Stimulated activated CD4-positive, alpha-beta T cell treated with anti-CD3 and anti-CD28 coated beads, Interleukin-4, amount 100 ng/mL, for 24 hours (primary cell): ENCODE data around the gene ACYP2.

Experiments used
- DNase-seq: peaks from one replicate; pipeline ENCODE4 v3.0.0-alpha.2; 2020

The ACYP2 gene

DNA sequence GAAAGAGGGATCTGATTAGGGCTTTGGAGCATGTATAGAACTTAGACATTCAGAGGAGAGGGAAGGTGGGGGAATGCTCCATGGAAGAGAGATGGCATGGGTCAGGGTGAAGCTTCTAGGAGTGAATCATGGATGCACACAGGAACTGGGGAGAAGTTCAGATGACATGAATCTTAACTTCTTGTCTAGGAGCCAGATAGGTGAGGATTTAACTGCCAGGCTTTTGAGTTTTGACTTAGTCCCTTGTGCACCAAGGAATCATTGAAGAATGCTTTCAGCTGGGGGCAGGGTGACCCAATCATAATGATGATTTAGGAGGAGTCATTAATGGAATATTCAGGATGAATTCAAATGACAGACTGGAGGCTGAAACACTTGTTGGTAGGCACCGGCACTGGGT is 48.7 kb downstream of the ACYP2 start:
- DNase-seq, result no peak

- no peak for DNase-seq
Measured at GRCh38 chr2:54166121-54166773, 50.8 kb downstream of the ACYP2 start.

- no peak for DNase-seq
Measured at GRCh38 chr2:54176577-54176976, 61.2 kb downstream of the ACYP2 start.

DNA sequence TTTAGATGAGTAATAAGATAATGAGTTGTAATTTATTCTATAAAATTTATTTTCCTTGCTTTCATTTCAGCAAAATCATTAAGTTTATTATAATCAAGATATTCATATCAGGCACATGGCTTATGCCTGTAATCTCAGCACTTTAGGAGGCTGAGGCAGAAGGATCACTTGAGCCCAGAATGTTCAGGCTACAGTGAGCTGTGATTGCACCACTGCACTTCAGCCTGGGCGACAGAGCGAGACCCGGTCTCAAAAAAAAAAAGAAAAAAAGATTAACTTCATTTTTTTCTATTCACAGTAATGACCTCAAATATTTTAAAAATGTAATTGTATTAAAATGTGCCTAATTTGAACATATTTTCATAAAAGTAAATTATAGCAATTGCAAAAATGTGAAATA is 67.9 kb downstream of the ACYP2 start:
- no peak for DNase-seq

DNA sequence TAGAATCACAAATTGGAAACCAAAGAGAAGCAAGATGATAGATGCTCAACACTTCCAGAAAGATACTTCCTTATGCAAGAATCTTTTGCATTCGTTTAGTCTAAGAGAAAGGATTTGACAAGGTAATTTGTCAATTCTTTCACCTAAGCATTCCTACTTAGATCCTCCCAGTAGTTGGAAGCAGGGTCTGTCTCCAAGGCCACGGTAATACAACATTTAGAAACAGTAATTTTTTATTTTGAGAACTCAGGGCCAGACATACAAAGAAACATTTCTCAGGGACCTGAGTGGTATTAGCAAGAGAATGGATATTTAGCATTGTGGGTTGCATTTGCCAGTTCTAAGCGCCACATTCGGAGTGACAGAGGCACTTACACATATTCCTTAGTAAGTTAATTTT is 68.6 kb downstream of the ACYP2 start:
- no peak for DNase-seq

GRCh38 chr2:54185105-54185504 is 69.7 kb downstream of the ACYP2 start:
- DNase-seq, result no peak

GRCh38 chr2:54187331-54187730 is 71.9 kb downstream of the ACYP2 start:
- DNase-seq, result no peak

GRCh38 chr2:54189539-54189938 is 74.1 kb downstream of the ACYP2 start:
- DNase-seq, result no peak

GRCh38 chr2:54191361-54192135 is 76.1 kb downstream of the ACYP2 start:
- no peak for DNase-seq

DNA sequence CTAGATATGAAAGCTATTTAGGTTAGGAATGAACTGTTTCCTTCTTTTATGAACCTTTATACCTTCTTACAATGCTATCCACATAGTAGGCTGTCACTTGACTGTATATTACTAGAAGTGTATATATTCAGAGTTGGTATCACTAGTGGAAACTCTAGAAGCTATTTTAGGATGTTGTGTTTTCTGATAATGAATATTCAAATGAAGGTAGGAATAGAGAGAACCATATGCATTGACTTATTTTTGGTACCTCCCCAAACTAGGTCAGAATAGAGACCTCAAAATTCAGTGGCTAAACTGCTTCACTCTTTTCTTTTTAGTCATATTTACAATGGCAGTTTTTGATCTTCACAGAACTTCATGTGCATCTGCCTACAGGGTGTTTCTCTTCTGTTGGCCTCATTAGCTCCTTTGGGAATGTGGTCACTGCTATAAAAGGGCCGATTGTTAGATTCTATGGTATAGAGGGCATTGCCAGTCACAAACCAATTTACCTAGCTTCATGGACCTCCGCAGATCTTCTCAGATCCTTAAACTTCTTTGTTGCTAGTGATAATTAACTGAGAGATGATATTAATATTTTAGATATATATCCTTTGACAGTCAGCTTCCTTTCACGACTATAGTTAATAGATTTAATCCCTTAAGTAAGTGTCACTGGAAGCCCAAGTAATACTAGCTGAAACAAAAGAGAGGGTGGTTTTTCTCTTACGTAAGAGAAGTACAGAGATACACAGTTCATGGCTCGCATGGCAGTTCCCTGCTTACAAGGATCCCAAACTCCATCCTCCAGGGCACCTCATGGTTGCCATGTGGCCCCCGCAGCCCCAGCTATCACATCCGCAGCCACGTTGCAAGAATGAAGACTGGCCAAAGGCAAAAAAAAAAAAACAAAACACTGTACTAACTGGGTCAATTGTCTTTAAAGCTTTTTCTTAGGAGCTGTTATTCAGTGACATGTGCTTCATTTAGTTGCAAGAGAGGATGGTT is 79.6 kb downstream of the ACYP2 start:
- DNase-seq, result no peak

DNA sequence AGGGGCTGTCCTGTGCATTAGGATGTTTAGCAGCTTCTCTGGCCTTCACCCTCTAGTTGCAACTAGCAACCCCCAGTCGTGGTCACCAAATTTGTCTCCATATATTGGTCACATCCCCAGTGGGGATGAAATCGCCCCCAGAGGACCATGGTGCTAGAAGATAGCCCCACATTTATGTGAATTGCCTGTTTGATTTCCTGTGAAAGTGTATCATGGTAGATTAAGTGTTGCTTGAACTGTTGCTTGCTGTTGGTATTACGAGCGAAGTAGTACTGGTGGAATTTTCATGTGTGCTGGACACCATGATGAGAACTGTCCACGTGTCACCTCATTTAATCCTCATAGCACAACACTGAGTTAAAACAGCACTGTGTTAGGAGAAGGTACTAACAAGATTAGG is 81.2 kb downstream of the ACYP2 start:
- DNase-seq, result no peak

GRCh38 chr2:54204476-54204875 is 89.1 kb downstream of the ACYP2 start:
- DNase-seq, result no peak

DNA sequence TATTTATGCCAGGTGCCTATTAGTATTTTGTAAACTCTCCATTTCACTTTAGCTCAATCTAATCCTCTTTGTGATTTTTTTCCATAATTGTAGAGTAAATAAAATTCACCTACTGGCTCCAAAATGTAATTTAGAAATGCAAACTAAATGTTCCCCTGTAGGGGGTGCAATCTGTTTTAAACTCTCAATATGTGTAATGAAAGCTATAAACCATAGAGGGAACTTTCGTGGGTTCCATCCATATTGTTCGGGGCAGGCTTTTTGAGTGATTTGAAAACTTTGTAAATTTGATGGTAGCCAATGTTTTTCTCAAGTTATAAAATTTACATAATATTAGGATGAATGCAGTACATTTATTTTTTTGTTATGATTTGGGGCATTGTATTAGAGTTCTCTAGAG is 91.2 kb downstream of the ACYP2 start:
- no peak for DNase-seq

- no peak for DNase-seq
Measured at GRCh38 chr2:54207666-54208195, 92.3 kb downstream of the ACYP2 start.

DNA sequence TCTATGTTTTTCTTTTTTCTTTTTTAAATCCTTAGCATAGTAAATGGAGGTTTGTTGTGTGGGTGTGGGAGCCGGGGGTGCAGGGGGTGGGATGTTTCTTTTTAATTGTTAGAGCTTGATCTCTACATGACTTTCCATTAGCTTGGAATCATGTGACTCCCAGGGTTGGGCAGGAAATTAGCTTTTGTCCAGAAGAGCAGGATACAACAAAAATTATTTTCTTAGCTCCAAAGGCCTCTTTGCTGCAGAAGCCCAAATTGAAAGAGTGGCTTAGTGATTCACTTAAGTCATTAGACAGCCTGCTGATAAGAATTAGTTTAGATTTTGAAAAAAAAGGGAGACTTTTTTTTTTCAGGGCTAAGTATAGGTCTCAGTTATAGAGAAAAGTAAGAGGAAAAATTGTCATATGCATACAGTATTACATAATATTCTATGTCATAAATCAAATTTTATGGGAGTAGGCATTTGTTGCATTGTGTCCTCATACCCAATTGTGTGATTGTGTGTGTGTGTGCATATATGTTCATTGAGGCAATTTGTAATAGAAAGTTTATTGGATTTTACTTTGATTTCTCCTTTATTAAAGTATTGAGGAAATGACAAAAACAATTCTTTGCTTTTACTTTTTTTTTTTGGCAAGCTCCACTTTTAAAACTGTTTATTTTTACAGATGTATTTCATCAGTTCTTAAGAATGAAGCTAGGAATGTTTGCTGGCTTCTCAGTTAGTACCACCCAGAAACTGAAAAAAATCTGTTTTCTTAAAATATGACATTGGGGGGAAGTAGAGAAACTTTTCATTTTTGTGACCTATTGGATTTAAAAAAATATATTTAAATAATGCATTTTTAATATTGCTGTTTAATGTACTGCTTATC is 93.2 kb downstream of the ACYP2 start:
- DNase-seq, result no peak

DNA sequence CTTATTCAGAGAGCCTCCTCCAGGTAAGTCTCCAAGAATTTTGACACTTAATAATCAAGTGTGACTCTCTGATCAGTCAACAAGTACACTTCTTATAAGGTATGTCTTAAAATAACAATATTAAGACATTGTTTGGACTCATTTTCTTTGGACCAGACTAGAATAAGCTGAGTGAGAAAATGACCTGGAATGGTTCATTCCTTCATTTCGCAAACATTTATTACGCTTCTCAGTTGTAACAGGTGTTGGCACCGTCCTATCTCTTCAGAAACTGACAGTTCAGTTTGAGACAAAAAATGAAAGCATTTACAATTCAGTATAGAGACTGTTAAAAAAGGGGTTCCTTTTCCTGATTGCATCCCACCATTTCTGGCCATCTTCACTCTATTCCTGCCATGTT is 94.0 kb downstream of the ACYP2 start:
- no peak for DNase-seq

DNA sequence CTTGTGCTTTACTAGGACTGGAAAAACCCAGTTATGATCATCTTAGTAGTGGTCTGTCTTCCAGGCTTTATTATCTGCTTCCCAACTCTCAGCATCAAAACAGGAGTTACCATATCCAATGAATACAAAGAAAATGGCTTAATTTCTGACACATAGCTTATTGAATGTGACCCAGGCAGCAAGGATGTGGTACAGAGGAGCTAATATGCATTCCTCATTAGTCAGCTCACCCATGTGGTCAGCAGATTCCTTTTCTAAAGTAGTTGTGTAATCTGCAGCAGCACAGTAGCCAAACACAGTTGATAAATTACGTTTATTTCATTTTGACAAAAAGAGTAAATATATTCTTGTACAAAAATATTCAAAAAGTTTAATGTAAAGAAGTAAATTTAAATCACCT is 97.0 kb downstream of the ACYP2 start:
- DNase-seq, result no peak

GRCh38 chr2:54213082-54213481 is 97.7 kb downstream of the ACYP2 start:
- DNase-seq, result no peak

GRCh38 chr2:54224997-54225396 is 109.6 kb downstream of the ACYP2 start:
- no peak for DNase-seq

GRCh38 chr2:54226260-54226659 is 110.8 kb downstream of the ACYP2 start:
- no peak for DNase-seq

GRCh38 chr2:54227798-54228197 is 112.4 kb downstream of the ACYP2 start:
- no peak for DNase-seq

- no peak for DNase-seq
Measured at GRCh38 chr2:54228945-54229344, 113.5 kb downstream of the ACYP2 start.
